Stimulated activated CD4-positive, alpha-beta T cell treated with anti-CD3 and anti-CD28 coated beads, Interleukin-12 subunit alpha, Interleukin-12 subunit beta, amount 100 ng/mL, for 4 hours (primary cell): ENCODE results near the gene TROAP.
"Not testable (repeated sequence)": the region's sequence is repeated elsewhere in the genome, so short reads cannot be mapped to it uniquely, and the experiment has no call there.

Source experiments
- DNase-seq: peaks from one replicate; pipeline ENCODE4 v3.0.0-alpha.2; 2020

The TROAP gene

GRCh38 chr12:49295082-49295936 is 27.7 kb upstream of the TROAP start, which contains the start of gene PRPH:
TSS of gene PRPH (plus strand) at chr12:49295147. CDS start at chr12:49295201, 54 bp downstream.
- no peak for DNase-seq

- peak; percentile 60 for DNase-seq
Measured at GRCh38 chr12:49296034-49296835, 26.8 kb upstream of the TROAP start.

GRCh38 chr12:49296836-49297694 is 26.0 kb upstream of the TROAP start:
- peak; percentile 27 for DNase-seq

- DNase-seq = no peak
Measured at GRCh38 chr12:49297695-49298060, 25.4 kb upstream of the TROAP start.

- DNase-seq = no peak
Measured at GRCh38 chr12:49298160-49298559, 24.9 kb upstream of the TROAP start.

GRCh38 chr12:49301760-49302159 is 21.3 kb upstream of the TROAP start:
- DNase-seq = no peak

GRCh38 chr12:49304161-49304560 is 18.9 kb upstream of the TROAP start:
- DNase-seq = no peak

GRCh38 chr12:49305762-49306510 is 17.1 kb upstream of the TROAP start:
- DNase-seq = no peak

GRCh38 chr12:49309386-49309785 is 13.7 kb upstream of the TROAP start:
- DNase-seq = no peak

- DNase-seq = not testable (repeated sequence)
Measured at GRCh38 chr12:49310451-49311000, 12.5 kb upstream of the TROAP start.

- no peak for DNase-seq
Measured at GRCh38 chr12:49314811-49315210, 8.2 kb upstream of the TROAP start.

- DNase-seq = not testable (repeated sequence)
Measured at GRCh38 chr12:49317118-49317517, 5.9 kb upstream of the TROAP start.

GRCh38 chr12:49320411-49321103 is 2.5 kb upstream of the TROAP start:
- DNase-seq = not testable (repeated sequence)

- no peak for DNase-seq
Measured at GRCh38 chr12:49322367-49322707, 718 bp upstream of the TROAP start.

- DNase-seq = no peak
Measured at GRCh38 chr12:49323524-49324097, 556 bp downstream of the TROAP start.

- no peak for DNase-seq
Measured at GRCh38 chr12:49325606-49326005, 2.6 kb downstream of the TROAP start.

GRCh38 chr12:49327368-49327767 is 4.3 kb downstream of the TROAP start:
- DNase-seq = no peak

GRCh38 chr12:49327887-49328286 is 4.8 kb downstream of the TROAP start:
- DNase-seq = no peak

GRCh38 chr12:49328816-49329215 is 5.8 kb downstream of the TROAP start:
- DNase-seq = no peak

GRCh38 chr12:49330032-49330619 is 7.1 kb downstream of the TROAP start:
- DNase-seq = no peak
